Endothelial cell of umbilical vein (primary cell): ENCODE measurements around the gene DSCAML1.

ENCODE experiments used
- EZH2 ChIP-seq: IDR thresholded peaks from 2 replicates; pipeline ENCODE4 v1.6.1; 2012; ENCODE audit warnings: borderline replicate concordance, low read depth, mild to moderate bottlenecking, moderate library complexity, low read length, inconsistent platforms; ENCODE audit not compliant: severe bottlenecking
- MYC ChIP-seq: IDR thresholded peaks from one replicate; pipeline ENCODE4 v1.6.1; 2011; ENCODE audit warnings: mild to moderate bottlenecking, low read depth, low read length
- POLR2AphosphoS5 ChIP-seq: IDR thresholded peaks from 2 replicates; pipeline ENCODE4 v1.6.1; 2012; ENCODE audit warnings: low read depth, mild to moderate bottlenecking, control low read depth, low read length, moderate library complexity; ENCODE audit not compliant: insufficient read depth
- TF ChIP-seq, protein P1 (sequence below), 2 donors: IDR thresholded peaks; 1 replicate in 1 of 2; 2 replicates in 1 of 2; pipeline ENCODE4 v1.5.1; 2011; ENCODE audit warnings: low read length in 2 of 2, mild to moderate bottlenecking in 2 of 2, moderate library complexity in 2 of 2, control low read depth in 1 of 2, inconsistent platforms in 1 of 2, low read depth in 1 of 2; ENCODE audit not compliant: insufficient read depth in 1 of 2; ENCODE audit errors: extremely low read depth in 1 of 2

DNA sequence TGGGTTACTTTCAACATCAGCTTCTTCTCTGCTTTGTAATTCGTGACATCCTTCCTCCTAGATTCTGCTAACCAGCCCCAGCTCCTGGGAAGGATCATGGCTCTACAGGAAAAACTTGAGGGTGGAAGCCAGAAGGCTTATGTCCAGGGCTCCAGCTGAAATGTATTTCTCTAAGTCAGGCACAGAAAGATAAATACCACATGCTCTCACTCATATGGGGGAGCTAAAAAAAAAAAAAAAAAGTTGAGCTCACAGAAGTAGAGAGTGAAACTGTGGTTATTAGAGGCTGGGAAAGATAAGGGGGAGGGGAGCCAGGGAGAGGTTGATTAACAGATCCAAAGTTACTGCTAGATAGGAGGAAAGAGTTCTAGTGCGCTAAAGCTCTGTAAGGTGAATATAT, 74.9 kb downstream of the DSCAML1 start:
- TF ChIP-seq EZH2 (no peak), POLR2AphosphoS5 (no peak), MYC (no peak)
- TF ChIP-seq, protein P1, sequence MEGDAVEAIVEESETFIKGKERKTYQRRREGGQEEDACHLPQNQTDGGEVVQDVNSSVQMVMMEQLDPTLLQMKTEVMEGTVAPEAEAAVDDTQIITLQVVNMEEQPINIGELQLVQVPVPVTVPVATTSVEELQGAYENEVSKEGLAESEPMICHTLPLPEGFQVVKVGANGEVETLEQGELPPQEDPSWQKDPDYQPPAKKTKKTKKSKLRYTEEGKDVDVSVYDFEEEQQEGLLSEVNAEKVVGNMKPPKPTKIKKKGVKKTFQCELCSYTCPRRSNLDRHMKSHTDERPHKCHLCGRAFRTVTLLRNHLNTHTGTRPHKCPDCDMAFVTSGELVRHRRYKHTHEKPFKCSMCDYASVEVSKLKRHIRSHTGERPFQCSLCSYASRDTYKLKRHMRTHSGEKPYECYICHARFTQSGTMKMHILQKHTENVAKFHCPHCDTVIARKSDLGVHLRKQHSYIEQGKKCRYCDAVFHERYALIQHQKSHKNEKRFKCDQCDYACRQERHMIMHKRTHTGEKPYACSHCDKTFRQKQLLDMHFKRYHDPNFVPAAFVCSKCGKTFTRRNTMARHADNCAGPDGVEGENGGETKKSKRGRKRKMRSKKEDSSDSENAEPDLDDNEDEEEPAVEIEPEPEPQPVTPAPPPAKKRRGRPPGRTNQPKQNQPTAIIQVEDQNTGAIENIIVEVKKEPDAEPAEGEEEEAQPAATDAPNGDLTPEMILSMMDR (IDR thresholded peaks at IDR 0.05; ENCODE audit: extremely low read depth in 1 of 2, insufficient read depth in 1 of 2, low read depth in 1 of 2, low read length in 2 of 2), result no peak
